Activated T-helper 1 cell treated with anti-CD3 and anti-CD28 coated beads, Interleukin-2, amount 50 U/mL, for 16 hours (primary cell): ENCODE measurements around the gene DRAXIN.

ENCODE experiments used
- DNase-seq, 2 donors: peaks; one replicate each; pipeline ENCODE4 v3.0.0-alpha.2; 2020; ENCODE audit warnings: low read depth in 1 of 2, low spot score in 1 of 2

DRAXIN gene

GRCh38 chr1:11684070-11684469 lies 7.4 kb upstream of the DRAXIN start:
- no peak for DNase-seq

GRCh38 chr1:11685210-11685752 lies 6.2 kb upstream of the DRAXIN start:
- DNase-seq = no peak

GRCh38 chr1:11688506-11688905 lies 3.0 kb upstream of the DRAXIN start:
- no peak for DNase-seq

- no peak for DNase-seq
Observed at GRCh38 chr1:11690397-11691301, 861 bp upstream of the DRAXIN start.

- no peak for DNase-seq
Observed at GRCh38 chr1:11691928-11692711, 610 bp downstream of the DRAXIN start.

GRCh38 chr1:11693024-11693590 lies 1.6 kb downstream of the DRAXIN start:
- DNase-seq = peak in 1 of 2 donors; percentile 11

GRCh38 chr1:11693917-11694316 lies 2.4 kb downstream of the DRAXIN start:
- no peak for DNase-seq

GRCh38 chr1:11695861-11696260 lies 4.4 kb downstream of the DRAXIN start:
- DNase-seq = no peak

GRCh38 chr1:11697188-11697892 lies 5.8 kb downstream of the DRAXIN start:
- DNase-seq = no peak

GRCh38 chr1:11697893-11698210 lies 6.3 kb downstream of the DRAXIN start:
- no peak for DNase-seq

GRCh38 chr1:11700601-11701467 lies 9.3 kb downstream of the DRAXIN start:
- DNase-seq = no peak

GRCh38 chr1:11701551-11701961 lies 10.0 kb downstream of the DRAXIN start:
- no peak for DNase-seq

GRCh38 chr1:11701981-11702803 lies 10.7 kb downstream of the DRAXIN start:
- DNase-seq = no peak

- DNase-seq = no peak
Observed at GRCh38 chr1:11703357-11704193, 12.1 kb downstream of the DRAXIN start.

GRCh38 chr1:11704194-11704529 lies 12.7 kb downstream of the DRAXIN start:
- no peak for DNase-seq

- DNase-seq = no peak
Observed at GRCh38 chr1:11704691-11705475, 13.4 kb downstream of the DRAXIN start.

- DNase-seq = no peak
Observed at GRCh38 chr1:11705596-11705995, 14.1 kb downstream of the DRAXIN start.

GRCh38 chr1:11706292-11706691 lies 14.8 kb downstream of the DRAXIN start:
- no peak for DNase-seq
